UCSD-AML1 (cell line): ENCODE measurements around the gene MAP3K21.

ENCODE experiments used
- DNase-seq: peaks from one replicate; lab custom pipeline; 2025; ENCODE audit not compliant: unreplicated experiment; lab: John Stamatoyannopoulos, UW

The MAP3K21 gene

GRCh38 chr1:233357595-233358397 is 30.3 kb downstream of the MAP3K21 start:
- no peak for DNase-seq

- no peak for DNase-seq
Measured at GRCh38 chr1:233359431-233359830, 31.9 kb downstream of the MAP3K21 start.

- DNase-seq = no peak
Measured at GRCh38 chr1:233359905-233360304, 32.4 kb downstream of the MAP3K21 start.

- no peak for DNase-seq
Measured at GRCh38 chr1:233360525-233361102, 33.1 kb downstream of the MAP3K21 start.

- DNase-seq = no peak
Measured at GRCh38 chr1:233361876-233362275, 34.4 kb downstream of the MAP3K21 start.

- DNase-seq = no peak
Measured at GRCh38 chr1:233362743-233363142, 35.2 kb downstream of the MAP3K21 start.

GRCh38 chr1:233364026-233364425 is 36.5 kb downstream of the MAP3K21 start:
- DNase-seq = no peak

GRCh38 chr1:233364695-233365539 is 37.4 kb downstream of the MAP3K21 start:
- DNase-seq = no peak

- DNase-seq = no peak
Measured at GRCh38 chr1:233366575-233366974, 39.1 kb downstream of the MAP3K21 start.

- DNase-seq = no peak
Measured at GRCh38 chr1:233367057-233367803, 39.7 kb downstream of the MAP3K21 start.

GRCh38 chr1:233368106-233368788 is 40.7 kb downstream of the MAP3K21 start:
- DNase-seq = no peak

GRCh38 chr1:233368789-233369130 is 41.2 kb downstream of the MAP3K21 start:
- no peak for DNase-seq

GRCh38 chr1:233372218-233373120 is 44.9 kb downstream of the MAP3K21 start:
- DNase-seq = no peak

- DNase-seq = no peak
Measured at GRCh38 chr1:233373226-233373625, 45.7 kb downstream of the MAP3K21 start.

GRCh38 chr1:233375653-233376052 is 48.1 kb downstream of the MAP3K21 start:
- DNase-seq = no peak

- no peak for DNase-seq
Measured at GRCh38 chr1:233376382-233377110, 49.0 kb downstream of the MAP3K21 start.

- no peak for DNase-seq
Measured at GRCh38 chr1:233379869-233380438, 52.4 kb downstream of the MAP3K21 start.

GRCh38 chr1:233381806-233382205 is 54.3 kb downstream of the MAP3K21 start:
- DNase-seq = no peak

- DNase-seq = no peak
Measured at GRCh38 chr1:233383984-233384383, 56.5 kb downstream of the MAP3K21 start.
